DND-41 (cell line): Measurements from ENCODE around the gene SIAE.
A peak's percentile ranks its signal among the peaks of the same experiment; 100 is the strongest.

Experiments used
- ATAC-seq: fragments of 200-7000 bp; cut with Tn5 transposase; 3 replicates; pipeline ENCODE4 v1.9.1; 2021; ENCODE audit warnings: low read depth; ENCODE audit not compliant: insufficient read depth
- DNase-seq: peaks from one replicate; pipeline ENCODE4 v3.0.0-alpha.2; 2020
- H2AFZ ChIP-seq: 2 replicates; pipeline ENCODE4 v1.6.0; 2012; ENCODE audit warnings: low read depth, low read length
- H3K27ac ChIP-seq: 2 replicates; pipeline ENCODE4 v1.5.1; 2012; ENCODE audit warnings: low read length, inconsistent platforms
- H3K27me3 ChIP-seq: fragments of 200-600 bp; sonication (generic); 2 replicates; pipeline ENCODE4 v1.6.0; 2012; ENCODE audit warnings: low read length, mild to moderate bottlenecking, inconsistent platforms; ENCODE audit not compliant: insufficient read depth, poor library complexity
- H3K36me3 ChIP-seq: 2 replicates; pipeline ENCODE4 v1.5.1; 2012; ENCODE audit warnings: low read length, inconsistent platforms; ENCODE audit not compliant: insufficient read depth
- H3K4me1 ChIP-seq: 2 replicates; pipeline ENCODE4 v1.5.1; 2012; ENCODE audit warnings: mild to moderate bottlenecking, low read length; ENCODE audit not compliant: insufficient read depth
- H3K4me2 ChIP-seq: 2 replicates; pipeline ENCODE4 v1.6.0; 2012; ENCODE audit warnings: mild to moderate bottlenecking, moderate library complexity, low read length, inconsistent platforms; ENCODE audit not compliant: insufficient read depth
- H3K4me3 ChIP-seq, 2 experiments: fragments of 200-600 bp in 1 of 2; shearing (Covaris generic) in 1 of 2; 2 replicates each; pipeline ENCODE4 v1.5.1; 2012 to 2016; ENCODE audit warnings: inconsistent platforms in 2 of 2, low read length in 2 of 2, mild to moderate bottlenecking in 2 of 2, low read depth in 1 of 2, moderate library complexity in 1 of 2
- H3K79me2 ChIP-seq: 2 replicates; pipeline ENCODE4 v1.6.0; 2012; ENCODE audit warnings: low read length, inconsistent platforms; ENCODE audit not compliant: insufficient read depth
- H3K9ac ChIP-seq: 2 replicates; pipeline ENCODE4 v1.6.0; 2012; ENCODE audit warnings: low read depth, mild to moderate bottlenecking, inconsistent platforms, low read length, moderate library complexity
- H3K9me3 ChIP-seq: 2 replicates; pipeline ENCODE4 v1.5.1; 2012; ENCODE audit warnings: low read length, moderate library complexity, mild to moderate bottlenecking, inconsistent platforms; ENCODE audit not compliant: insufficient read depth, severe bottlenecking
- H4K20me1 ChIP-seq: 2 replicates; pipeline ENCODE4 v1.6.0; 2012; ENCODE audit warnings: low read length; ENCODE audit not compliant: insufficient read depth
- EZH2 ChIP-seq: IDR thresholded peaks from 3 replicates; pipeline ENCODE4 v1.6.1; 2012; ENCODE audit warnings: borderline replicate concordance, low read depth, mild to moderate bottlenecking, moderate library complexity, low read length, inconsistent platforms; ENCODE audit not compliant: severe bottlenecking
- TF ChIP-seq, protein P1 (sequence below): IDR thresholded peaks from 2 replicates; pipeline ENCODE4 v1.5.1; 2012; ENCODE audit warnings: borderline replicate concordance, low read length, moderate library complexity, mild to moderate bottlenecking; ENCODE audit not compliant: poor library complexity, severe bottlenecking; ENCODE audit errors: extremely low read depth

Gene SIAE

DNA sequence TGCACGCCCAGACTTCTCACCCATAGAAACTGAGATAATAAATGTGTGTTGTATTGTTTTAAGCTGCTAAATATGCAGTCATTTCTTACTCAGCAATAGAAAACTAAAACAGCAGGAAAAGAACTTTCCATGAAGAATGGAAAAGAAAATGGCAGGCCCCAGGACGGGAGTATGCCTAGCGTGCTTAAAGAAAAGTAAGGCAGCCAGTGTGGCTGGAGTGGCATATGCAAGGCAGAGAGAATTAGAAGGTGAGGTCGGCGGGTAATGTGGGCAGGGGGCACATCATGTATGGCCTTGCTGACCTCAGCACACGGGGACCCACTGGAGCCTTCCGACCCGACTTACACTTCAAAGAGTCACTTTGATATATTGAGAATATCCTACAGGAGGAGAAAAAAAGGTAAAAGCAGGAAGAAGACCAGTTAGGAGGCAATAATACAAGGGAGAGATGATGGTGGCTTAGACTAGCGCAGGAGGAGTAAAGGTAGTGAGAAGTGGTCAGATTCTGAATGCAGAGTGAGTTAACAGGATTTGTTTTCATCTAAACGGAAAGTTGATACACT, 30.4 kb downstream of the SIAE start:
- no peak overlapping the region for H3K4me2 ChIP-seq
- H3K27ac ChIP-seq, result no peak overlapping the region
- no peak for ATAC-seq

DNA sequence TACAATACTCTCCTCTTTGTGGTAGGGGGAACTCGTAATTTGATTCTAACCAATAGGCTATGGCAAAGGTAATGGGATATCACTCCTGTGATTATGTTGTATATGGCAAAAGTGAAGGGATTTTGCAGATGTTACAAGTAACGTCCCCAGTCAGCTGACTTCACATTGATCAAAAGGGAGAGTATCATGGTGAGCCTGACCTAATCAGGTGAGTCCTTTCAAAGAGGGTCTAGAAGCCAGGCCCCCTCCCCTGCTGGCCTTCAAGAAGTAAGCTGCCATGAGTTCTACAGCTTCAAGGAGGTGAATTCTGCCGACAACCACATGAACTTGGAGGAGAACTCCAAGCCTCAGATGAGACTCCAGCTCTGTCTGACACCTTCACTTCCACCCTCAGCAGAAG, 30.9 kb downstream of the SIAE start:
- no peak overlapping the region for H2AFZ ChIP-seq
- H3K9me3 ChIP-seq, result no peaks in the 10 kb centered on the region
- H3K4me2 ChIP-seq, result no peak overlapping the region
- H3K9ac ChIP-seq, result no peak overlapping the region
- ATAC-seq (no peak), DNase-seq (no peak)
- peaks cover 9% of the 10 kb centered on the region; the same call in 1 of the 2 replicates for H3K4me1 ChIP-seq
- peaks cover 6% of the 10 kb centered on the region for H3K27me3 ChIP-seq
- peaks cover 4% of the 10 kb centered on the region; the same call in 1 of the 2 replicates for H3K36me3 ChIP-seq
- H4K20me1 ChIP-seq, result no peaks in the 10 kb centered on the region
- TF ChIP-seq EZH2, result no peak
- TF ChIP-seq, protein P1, sequence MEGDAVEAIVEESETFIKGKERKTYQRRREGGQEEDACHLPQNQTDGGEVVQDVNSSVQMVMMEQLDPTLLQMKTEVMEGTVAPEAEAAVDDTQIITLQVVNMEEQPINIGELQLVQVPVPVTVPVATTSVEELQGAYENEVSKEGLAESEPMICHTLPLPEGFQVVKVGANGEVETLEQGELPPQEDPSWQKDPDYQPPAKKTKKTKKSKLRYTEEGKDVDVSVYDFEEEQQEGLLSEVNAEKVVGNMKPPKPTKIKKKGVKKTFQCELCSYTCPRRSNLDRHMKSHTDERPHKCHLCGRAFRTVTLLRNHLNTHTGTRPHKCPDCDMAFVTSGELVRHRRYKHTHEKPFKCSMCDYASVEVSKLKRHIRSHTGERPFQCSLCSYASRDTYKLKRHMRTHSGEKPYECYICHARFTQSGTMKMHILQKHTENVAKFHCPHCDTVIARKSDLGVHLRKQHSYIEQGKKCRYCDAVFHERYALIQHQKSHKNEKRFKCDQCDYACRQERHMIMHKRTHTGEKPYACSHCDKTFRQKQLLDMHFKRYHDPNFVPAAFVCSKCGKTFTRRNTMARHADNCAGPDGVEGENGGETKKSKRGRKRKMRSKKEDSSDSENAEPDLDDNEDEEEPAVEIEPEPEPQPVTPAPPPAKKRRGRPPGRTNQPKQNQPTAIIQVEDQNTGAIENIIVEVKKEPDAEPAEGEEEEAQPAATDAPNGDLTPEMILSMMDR, result no peak
- H3K27ac ChIP-seq, result no peak overlapping the region
- no peaks in the 10 kb centered on the region for H3K79me2 ChIP-seq
- H3K4me3 ChIP-seq, result no peak overlapping the region

More for the DNA sequence above, 30.4 kb downstream of the SIAE start:
- H3K9me3 ChIP-seq, result no peaks in the 10 kb centered on the region
- DNase-seq, result no peak
- peak overlapping the region; percentile 59; the same call in 1 of the 2 replicates for H2AFZ ChIP-seq
- H3K27me3 ChIP-seq, result peaks cover 6% of the 10 kb centered on the region
- H3K4me1 ChIP-seq, result peaks cover 9% of the 10 kb centered on the region; the same call in 1 of the 2 replicates
- TF ChIP-seq EZH2, result no peak
- TF ChIP-seq, protein P1, result no peak
- H3K4me3 ChIP-seq, result no peak overlapping the region
- H4K20me1 ChIP-seq, result no peaks in the 10 kb centered on the region
- no peak overlapping the region for H3K9ac ChIP-seq
- H3K36me3 ChIP-seq, result no peaks in the 10 kb centered on the region
- H3K79me2 ChIP-seq, result no peaks in the 10 kb centered on the region

DNA sequence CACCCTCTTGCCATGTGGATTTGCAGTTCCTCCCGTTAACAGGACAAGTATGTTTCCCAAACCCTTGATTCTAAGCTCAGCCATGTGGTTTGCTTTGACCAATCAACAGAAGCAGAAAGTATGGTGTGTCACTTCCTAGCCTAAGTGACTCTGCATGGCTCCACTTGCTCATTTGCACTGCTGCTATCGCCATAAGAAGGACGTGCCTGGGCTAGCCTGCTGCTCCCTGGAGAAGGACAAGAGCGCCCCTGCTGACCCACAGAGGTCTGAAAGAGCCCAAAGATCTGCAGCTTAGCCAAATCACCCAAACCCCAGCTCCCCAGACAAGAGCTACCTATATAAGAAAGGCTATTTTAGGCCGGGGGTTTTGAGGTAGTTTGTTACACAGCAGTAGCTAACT, 32.9 kb downstream of the SIAE start:
- Histone ChIP-seq H3K27me3 (no peaks in the 10 kb centered on the region), H3K9me3 (no peaks in the 10 kb centered on the region), H3K4me1 (peaks cover 9% of the 10 kb centered on the region; the same call in 1 of the 2 replicates), H3K4me3 (no peak overlapping the region), H4K20me1 (no peaks in the 10 kb centered on the region), H3K9ac (no peak overlapping the region), H3K79me2 (no peaks in the 10 kb centered on the region), H3K36me3 (peaks cover 23% of the 10 kb centered on the region), H3K4me2 (no peak overlapping the region), H3K27ac (no peak overlapping the region), H2AFZ (no peak overlapping the region)
- no peak for DNase-seq
- no peak for TF ChIP-seq EZH2
- TF ChIP-seq, protein P1, result no peak
- no peak; the same call in 2 of the 3 replicates for ATAC-seq
